Measurements from ENCODE around the gene SNRK. TPM values are rescaled to one million over a fixed set of nuclear protein-coding genes. Genes with fewer than 3 reads are reported as not detected.

Gene SNRK
- total and polyA plus RNA-seq, 7 donors, result 6.8 to 25.6 (median 18.8) TPM

DNA sequence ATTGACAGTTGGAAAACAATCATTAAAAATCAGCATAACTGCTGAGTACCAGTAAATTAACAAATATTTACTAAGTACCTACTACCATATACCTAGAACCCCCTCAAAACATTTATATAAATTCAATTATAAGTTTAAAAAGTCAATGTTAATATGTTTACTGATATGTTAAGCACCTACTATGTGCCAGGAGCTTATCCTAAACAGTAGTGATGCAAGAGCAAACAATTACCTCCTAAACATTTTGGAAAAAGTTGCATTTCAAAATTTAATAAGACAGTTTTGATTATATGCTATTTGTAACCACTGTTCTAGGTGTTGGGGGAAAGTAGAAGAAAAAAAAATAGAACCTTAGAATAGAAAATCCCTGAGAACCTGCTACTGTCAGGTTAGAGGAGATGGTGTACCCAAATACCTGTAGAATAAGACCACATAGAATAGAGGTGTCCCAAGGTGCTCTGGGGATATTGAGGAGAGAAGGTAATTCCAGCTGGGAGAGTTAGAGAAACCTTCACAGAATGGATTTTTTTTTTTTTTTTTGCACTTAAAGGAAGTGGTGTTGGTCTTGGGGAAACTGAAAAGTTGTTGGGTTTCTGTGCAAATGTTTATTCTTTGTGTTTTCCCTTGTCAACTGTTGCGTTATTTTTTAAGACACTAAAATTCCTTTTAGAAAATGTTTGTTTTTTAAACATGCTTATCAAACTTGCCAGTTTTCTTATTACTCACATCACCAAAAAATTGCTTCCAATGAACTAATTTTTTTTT is 16.0 kb downstream of the SNRK start:
- H3K27ac ChIP-seq, result no peak overlapping the region
- DNase-seq (no peak), ATAC-seq (no peak)
- H3K4me1 ChIP-seq, result peaks cover 29% of the 10 kb centered on the region
- H3K4me3 ChIP-seq, result no peak overlapping the region
- no peaks in the 10 kb centered on the region for H3K9me3 ChIP-seq
- 76 to 77% (median 76%) methylated on average over 1 of the region's 1 CpG for WGBS, 3 donors
- H3K36me3 ChIP-seq (ENCODE audit: insufficient read depth in 1 of 2, low read depth in 1 of 2), result peaks cover 3 to 21% of the 10 kb centered on the region in 2 donors
- no peaks in the 10 kb centered on the region for H3K27me3 ChIP-seq (ENCODE audit: insufficient read depth in 3 of 3, low read length in 2 of 3)
- intact Hi-C loops (cut with DNase I), result no loop called here
- TF ChIP-seq, protein P1, sequence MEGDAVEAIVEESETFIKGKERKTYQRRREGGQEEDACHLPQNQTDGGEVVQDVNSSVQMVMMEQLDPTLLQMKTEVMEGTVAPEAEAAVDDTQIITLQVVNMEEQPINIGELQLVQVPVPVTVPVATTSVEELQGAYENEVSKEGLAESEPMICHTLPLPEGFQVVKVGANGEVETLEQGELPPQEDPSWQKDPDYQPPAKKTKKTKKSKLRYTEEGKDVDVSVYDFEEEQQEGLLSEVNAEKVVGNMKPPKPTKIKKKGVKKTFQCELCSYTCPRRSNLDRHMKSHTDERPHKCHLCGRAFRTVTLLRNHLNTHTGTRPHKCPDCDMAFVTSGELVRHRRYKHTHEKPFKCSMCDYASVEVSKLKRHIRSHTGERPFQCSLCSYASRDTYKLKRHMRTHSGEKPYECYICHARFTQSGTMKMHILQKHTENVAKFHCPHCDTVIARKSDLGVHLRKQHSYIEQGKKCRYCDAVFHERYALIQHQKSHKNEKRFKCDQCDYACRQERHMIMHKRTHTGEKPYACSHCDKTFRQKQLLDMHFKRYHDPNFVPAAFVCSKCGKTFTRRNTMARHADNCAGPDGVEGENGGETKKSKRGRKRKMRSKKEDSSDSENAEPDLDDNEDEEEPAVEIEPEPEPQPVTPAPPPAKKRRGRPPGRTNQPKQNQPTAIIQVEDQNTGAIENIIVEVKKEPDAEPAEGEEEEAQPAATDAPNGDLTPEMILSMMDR (IDR thresholded peaks at IDR 0.05), result no peak

DNA sequence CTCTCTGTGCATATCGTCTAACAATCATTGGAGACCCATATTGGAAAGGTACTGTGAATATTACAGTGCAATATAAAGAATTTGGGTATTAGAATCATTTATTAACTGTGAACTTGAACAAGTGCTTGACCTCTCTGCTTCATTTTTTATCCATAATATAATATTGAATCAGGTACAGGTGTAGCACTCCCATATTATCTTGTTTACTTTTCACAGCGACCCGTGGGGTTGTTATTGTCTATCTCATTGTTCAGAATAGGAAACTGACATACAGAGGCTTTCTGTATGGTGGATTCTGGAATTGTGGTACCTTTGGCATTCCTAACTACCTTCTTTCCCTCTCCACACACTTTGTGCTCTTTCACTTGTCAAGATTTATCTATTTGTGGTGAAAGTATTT is 17.8 kb downstream of the SNRK start:
- WGBS, 3 donors, result 76 to 85% (median 80%) methylated on average over 3 of the region's 3 CpGs
- intact Hi-C loops (cut with DNase I), result no loop called here
- TF ChIP-seq, protein P1 (IDR thresholded peaks at IDR 0.05), result no peak
- peaks cover 3 to 21% of the 10 kb centered on the region in 2 donors for H3K36me3 ChIP-seq (ENCODE audit: insufficient read depth in 1 of 2, low read depth in 1 of 2)
- no peak overlapping the region for H3K4me3 ChIP-seq
- H3K27me3 ChIP-seq (ENCODE audit: insufficient read depth in 3 of 3, low read length in 2 of 3), result no peaks in the 10 kb centered on the region
- ATAC-seq (no peak), DNase-seq (no peak)
- H3K9me3 ChIP-seq, result peaks cover 2% of the 10 kb centered on the region
- H3K27ac ChIP-seq, result no peak overlapping the region
- peaks cover 18% of the 10 kb centered on the region for H3K4me1 ChIP-seq

- Histone ChIP-seq H3K36me3 (ENCODE audit: insufficient read depth in 1 of 2, low read depth in 1 of 2) (peaks cover 3 to 34% of the 10 kb centered on the region in 2 donors), H3K27ac (no peak overlapping the region), H3K4me3 (no peak overlapping the region), H3K27me3 (ENCODE audit: insufficient read depth in 3 of 3, low read length in 2 of 3) (no peaks in the 10 kb centered on the region), H3K9me3 (peaks cover 2% of the 10 kb centered on the region), H3K4me1 (peaks cover 13% of the 10 kb centered on the region)
- DNase-seq (no peak), ATAC-seq (no peak)
- 95 to 98% (median 97%) methylated on average over 3 of the region's 3 CpGs for WGBS, 3 donors
- TF ChIP-seq, protein P1 (IDR thresholded peaks at IDR 0.05), result no peak
- intact Hi-C loops (cut with DNase I), result no loop called here
These were observed 20.9 kb downstream of the SNRK start for GRCh38 chr3:43307226-43307625.

- WGBS, 3 donors, result 76 to 91% (median 89%) methylated on average over 2 of the region's 2 CpGs
- intact Hi-C loops (cut with DNase I), result no loop called here
- H3K36me3 ChIP-seq (ENCODE audit: insufficient read depth in 1 of 2, low read depth in 1 of 2), result peaks cover 3 to 39% of the 10 kb centered on the region in 2 donors
- no peak overlapping the region for H3K27ac ChIP-seq
- peaks cover 13% of the 10 kb centered on the region for H3K4me1 ChIP-seq
- H3K27me3 ChIP-seq (ENCODE audit: insufficient read depth in 3 of 3, low read length in 2 of 3), result no peaks in the 10 kb centered on the region
- peaks cover 2% of the 10 kb centered on the region for H3K9me3 ChIP-seq
- H3K4me3 ChIP-seq, result no peak overlapping the region
- ATAC-seq, result no peak
- TF ChIP-seq, protein P1 (IDR thresholded peaks at IDR 0.05), result no peak
- DNase-seq, result no peak
These were observed 21.3 kb downstream of the SNRK start for GRCh38 chr3:43307649-43308048.
